Activated CD4-positive, alpha-beta T cell treated with anti-CD3 and anti-CD28 coated beads, Interleukin-2, amount 10 ng/mL, durations not matched to agents 7 days and 5 days (primary cell): ENCODE data around the gene GNB2. TPM values are rescaled to one million over a fixed set of nuclear protein-coding genes. Genes with fewer than 3 reads are reported as not detected.
"Not testable (repeated sequence)": the region's sequence is repeated elsewhere in the genome, so short reads cannot be mapped to it uniquely, and the experiment has no call there.

Experiments used
- CTCF ChIA-PET: fragments of 350-600 bp; sonication (Branson Sonifier 250); formaldehyde crosslinking; loops from one replicate; lab custom pipeline; 2021; ENCODE audit warnings: antibody characterized with exemption; lab: Charles Lee
- POLR2A ChIA-PET: fragments of 350-600 bp; sonication (Branson Sonifier 250); formaldehyde crosslinking; loops from one replicate; lab custom pipeline; 2021; ENCODE audit warnings: antibody characterized with exemption; lab: Charles Lee
- DNase-seq: peaks from one replicate; pipeline ENCODE4 v3.0.0-alpha.2; 2020
- H3K27ac Mint-ChIP-seq: one replicate; pipeline ENCODE4 v1.8.0; 2021; ENCODE audit warnings: mild to moderate bottlenecking, moderate library complexity, mixed read lengths
- H3K27me3 Mint-ChIP-seq: one replicate; pipeline ENCODE4 v1.8.0; 2021; ENCODE audit warnings: mixed read lengths
- H3K36me3 Mint-ChIP-seq: one replicate; pipeline ENCODE4 v1.8.0; 2021; ENCODE audit warnings: low read depth, mixed read lengths
- H3K4me1 Mint-ChIP-seq: one replicate; pipeline ENCODE4 v1.8.0; 2021; ENCODE audit warnings: mixed read lengths
- H3K4me3 Mint-ChIP-seq: one replicate; pipeline ENCODE4 v1.8.0; 2021; ENCODE audit warnings: mild to moderate bottlenecking, moderate library complexity, mixed read lengths
- H3K9me3 Mint-ChIP-seq: one replicate; pipeline ENCODE4 v1.8.0; 2021; ENCODE audit warnings: mixed read lengths
- total RNA-seq, 2 experiments: library from RNA; stranded (reverse); gene quantifications; one replicate each; pipeline ENCODE4 v1.2.3, GENCODE V29; 2021

GNB2 gene
- total RNA-seq, 2 experiments from 2014 or later = 238 to 249 TPM

- H3K9me3 Mint-ChIP-seq, POLR2A ChIA-PET: not testable (repeated sequence)
Measured at GRCh38 chr7:100669106-100669505, 4.4 kb upstream of the GNB2 start.

GRCh38 chr7:100670074-100670473 lies 3.5 kb upstream of the GNB2 start:
- POLR2A ChIA-PET = no interaction called here
- H3K4me1 Mint-ChIP-seq = peaks cover 11% of the 10 kb centered on the region
- H3K27me3 Mint-ChIP-seq = peaks cover 5% of the 10 kb centered on the region
- CTCF ChIA-PET = interaction anchor here (0.6 to 1.9 kb wide), 3 partner anchors 25 to 84 kb away, joined by 3 to 4 read pairs (median 3); partner anchors contain the start of genes FBXO24 and LRCH4
- DNase-seq = no peak
- H3K36me3 Mint-ChIP-seq = peaks cover 3% of the 10 kb centered on the region
- H3K4me3 Mint-ChIP-seq = no peak overlapping the region
- H3K9me3 Mint-ChIP-seq = no peaks in the 10 kb centered on the region
- no peak overlapping the region for H3K27ac Mint-ChIP-seq

More at GRCh38 chr7:100669106-100669505, 4.4 kb upstream of the GNB2 start:
- H3K27ac Mint-ChIP-seq, DNase-seq, H3K27me3 Mint-ChIP-seq, H3K36me3 Mint-ChIP-seq, H3K4me3 Mint-ChIP-seq: not testable (repeated sequence)
- peaks cover 11% of the 10 kb centered on the region for H3K4me1 Mint-ChIP-seq
- CTCF ChIA-PET = interaction anchor here (0.7 to 1.7 kb wide), 2 partner anchors 22 to 204 kb away, joined by 4 read pairs; no protein-coding TSS in a partner anchor

- H3K27ac Mint-ChIP-seq = no peak overlapping the region
- peaks cover 5% of the 10 kb centered on the region for H3K27me3 Mint-ChIP-seq
- POLR2A ChIA-PET = no interaction called here
Measured at GRCh38 chr7:100671353-100672327, 1.9 kb upstream of the GNB2 start.

GRCh38 chr7:100673942-100674410 lies 436 bp downstream of the GNB2 start:
- peak; percentile 48 for DNase-seq
- peak overlapping the region; percentile 97 for H3K4me3 Mint-ChIP-seq
- CTCF ChIA-PET = interaction anchor here (1.1 kb wide), 1 partner anchor 32 kb away, joined by 3 read pairs; the partner anchor contains the start of gene POP7
- POLR2A ChIA-PET = no interaction called here
- peak overlapping the region; percentile 95 for H3K27ac Mint-ChIP-seq
- H3K4me1 Mint-ChIP-seq = peaks cover 27% of the 10 kb centered on the region
- H3K27me3 Mint-ChIP-seq = peaks cover 5% of the 10 kb centered on the region
- no peaks in the 10 kb centered on the region for H3K9me3 Mint-ChIP-seq
- H3K36me3 Mint-ChIP-seq = peaks cover 20% of the 10 kb centered on the region

More at GRCh38 chr7:100671353-100672327, 1.9 kb upstream of the GNB2 start:
- H3K9me3 Mint-ChIP-seq = no peaks in the 10 kb centered on the region
- peaks cover 7% of the 10 kb centered on the region for H3K36me3 Mint-ChIP-seq
- peaks cover 14% of the 10 kb centered on the region for H3K4me1 Mint-ChIP-seq
- no peak overlapping the region for H3K4me3 Mint-ChIP-seq
- CTCF ChIA-PET = interaction anchor here (1.6 to 1.9 kb wide), 2 partner anchors 42 to 86 kb away, joined by 4 read pairs; partner anchors contain the start of genes FBXO24 and LRCH4
- no peak for DNase-seq

- peak overlapping the region; percentile 97 for H3K4me3 Mint-ChIP-seq
- peak overlapping the region; percentile 95 for H3K27ac Mint-ChIP-seq
- DNase-seq = no peak
- no peaks in the 10 kb centered on the region for H3K9me3 Mint-ChIP-seq
- peaks cover 24% of the 10 kb centered on the region for H3K36me3 Mint-ChIP-seq
- CTCF ChIA-PET = interaction anchor here (1.1 to 2.8 kb wide), 2 partner anchors 15 to 31 kb away, joined by 3 to 11 read pairs; partner anchors contain the start of gene POP7
- peaks cover 5% of the 10 kb centered on the region for H3K27me3 Mint-ChIP-seq
- POLR2A ChIA-PET = no interaction called here
- H3K4me1 Mint-ChIP-seq = peaks cover 31% of the 10 kb centered on the region
Measured at GRCh38 chr7:100674411-100675104, 1.0 kb downstream of the GNB2 start.

GRCh38 chr7:100675105-100675451 lies 1.5 kb downstream of the GNB2 start:
- Mint-ChIP-seq H3K9me3 (no peaks in the 10 kb centered on the region), H3K27me3 (peaks cover 5% of the 10 kb centered on the region), H3K4me3 (peak overlapping the region; percentile 97), H3K36me3 (peaks cover 25% of the 10 kb centered on the region), H3K27ac (no peak overlapping the region), H3K4me1 (peaks cover 36% of the 10 kb centered on the region)
- no peak for DNase-seq
- CTCF ChIA-PET = interaction anchor here (1.1 to 2.8 kb wide), 2 partner anchors 15 to 31 kb away, joined by 3 to 11 read pairs; partner anchors contain the start of gene POP7
- POLR2A ChIA-PET = no interaction called here

GRCh38 chr7:100675581-100676350 lies 2.2 kb downstream of the GNB2 start:
- peaks cover 27% of the 10 kb centered on the region for H3K36me3 Mint-ChIP-seq
- H3K4me3 Mint-ChIP-seq = peak overlapping the region; percentile 86
- peak overlapping the region; percentile 88 for H3K27ac Mint-ChIP-seq

GRCh38 chr7:100676501-100677306 lies 3.2 kb downstream of the GNB2 start:
- Mint-ChIP-seq H3K4me1 (peaks cover 46% of the 10 kb centered on the region), H3K27me3 (no peaks in the 10 kb centered on the region), H3K9me3 (no peaks in the 10 kb centered on the region), H3K36me3 (peaks cover 30% of the 10 kb centered on the region), H3K4me3 (peak overlapping the region; percentile 86), H3K27ac (peak overlapping the region; percentile 86)
- POLR2A ChIA-PET = no interaction called here
- no peak for DNase-seq
- CTCF ChIA-PET = interaction anchor here (0.5 to 3.2 kb wide), 7 partner anchors 13 to 136 kb away, joined by 3 to 12 read pairs (median 3); partner anchors contain the start of gene POP7

More at GRCh38 chr7:100675581-100676350, 2.2 kb downstream of the GNB2 start:
- peaks cover 5% of the 10 kb centered on the region for H3K27me3 Mint-ChIP-seq
- ChIA-PET POLR2A (interaction anchor here (0.5 kb wide), 1 partner anchor 16 kb away, joined by 4 read pairs; no protein-coding TSS in a partner anchor), CTCF (interaction anchor here (0.6 to 3.2 kb wide), 4 partner anchors 10 to 135 kb away, joined by 3 to 12 read pairs (median 8); partner anchors contain the start of gene POP7)
- DNase-seq = peak; percentile 89
- H3K9me3 Mint-ChIP-seq = no peaks in the 10 kb centered on the region
- H3K4me1 Mint-ChIP-seq = peaks cover 42% of the 10 kb centered on the region

GRCh38 chr7:100677308-100678267 lies 4.0 kb downstream of the GNB2 start:
- Mint-ChIP-seq H3K9me3 (no peaks in the 10 kb centered on the region), H3K27me3 (no peaks in the 10 kb centered on the region), H3K4me1 (peaks cover 45% of the 10 kb centered on the region), H3K36me3 (peaks cover 31% of the 10 kb centered on the region), H3K27ac (peak overlapping the region; percentile 68), H3K4me3 (no peak overlapping the region)
- CTCF ChIA-PET = interaction anchor here (0.5 to 3.2 kb wide), 5 partner anchors 25 to 112 kb away, joined by 3 to 12 read pairs (median 3); partner anchors contain the start of gene POP7
- no peak for DNase-seq
- POLR2A ChIA-PET = no interaction called here

- Mint-ChIP-seq H3K4me1 (peaks cover 38% of the 10 kb centered on the region), H3K27me3 (no peaks in the 10 kb centered on the region), H3K4me3 (peak overlapping the region; percentile 48), H3K27ac (peak overlapping the region; percentile 81), H3K9me3 (no peaks in the 10 kb centered on the region), H3K36me3 (peaks cover 33% of the 10 kb centered on the region)
- no peak for DNase-seq
- POLR2A ChIA-PET = no interaction called here
- CTCF ChIA-PET = interaction anchor here (3.2 kb wide), 1 partner anchor 27 kb away, joined by 12 read pairs; the partner anchor contains the start of gene POP7
Measured at GRCh38 chr7:100678291-100678984, 4.9 kb downstream of the GNB2 start.
